Measurements from ENCODE around the gene PERCC1.

Gene PERCC1

GRCh38 chr16:1390239-1390779 lies 40.6 kb upstream of the PERCC1 start:
- DNase-seq (ENCODE audit: low read depth in 2 of 2) = no peak
- no peak overlapping the region for H3K4me3 ChIP-seq (replicated peaks in 1 of 2; ENCODE audit: low read depth in 2 of 2, low read length in 2 of 2)
- TF ChIP-seq CTCF (IDR thresholded peaks at IDR 0.05; ENCODE audit: low read depth, low read length) = no peak

- no peak for TF ChIP-seq CTCF (IDR thresholded peaks at IDR 0.05; ENCODE audit: low read depth, low read length)
- no peak for DNase-seq (ENCODE audit: low read depth in 2 of 2)
- no peak overlapping the region for H3K4me3 ChIP-seq (replicated peaks in 1 of 2; ENCODE audit: low read depth in 2 of 2, low read length in 2 of 2)
Measured at GRCh38 chr16:1392826-1393225, 38.1 kb upstream of the PERCC1 start.

- no peak overlapping the region for H3K4me3 ChIP-seq (replicated peaks in 1 of 2; ENCODE audit: low read depth in 2 of 2, low read length in 2 of 2)
- no peak for TF ChIP-seq CTCF (IDR thresholded peaks at IDR 0.05; ENCODE audit: low read depth, low read length)
- no peak for DNase-seq (ENCODE audit: low read depth in 2 of 2)
Measured at GRCh38 chr16:1393613-1394176, 37.2 kb upstream of the PERCC1 start.

- no peak for DNase-seq (ENCODE audit: low read depth in 2 of 2)
- no peak overlapping the region for H3K4me3 ChIP-seq (replicated peaks in 1 of 2; ENCODE audit: low read depth in 2 of 2, low read length in 2 of 2)
- TF ChIP-seq CTCF (IDR thresholded peaks at IDR 0.05; ENCODE audit: low read depth, low read length) = no peak
Measured at GRCh38 chr16:1394367-1394951, 36.4 kb upstream of the PERCC1 start.

- TF ChIP-seq CTCF (IDR thresholded peaks at IDR 0.05; ENCODE audit: low read depth, low read length) = no peak
- DNase-seq (ENCODE audit: low read depth in 2 of 2) = no peak
- no peak overlapping the region for H3K4me3 ChIP-seq (replicated peaks in 1 of 2; ENCODE audit: low read depth in 2 of 2, low read length in 2 of 2)
Measured at GRCh38 chr16:1395444-1396031, 35.3 kb upstream of the PERCC1 start.

- H3K4me3 ChIP-seq (replicated peaks in 1 of 2; ENCODE audit: low read depth in 2 of 2, low read length in 2 of 2) = no peak overlapping the region
- DNase-seq (ENCODE audit: low read depth in 2 of 2) = no peak
- TF ChIP-seq CTCF (IDR thresholded peaks at IDR 0.05; ENCODE audit: low read depth, low read length) = no peak
Measured at GRCh38 chr16:1397779-1398178, 33.1 kb upstream of the PERCC1 start.
